HG02938 (cell line): ENCODE results near the gene PARL.
"Not testable (repeated sequence)": the region's sequence is repeated elsewhere in the genome, so short reads cannot be mapped to it uniquely, and the experiment has no call there.

Experiments
- ATAC-seq: cut with Tn5 transposase; IDR thresholded peaks from one replicate; pipeline ENCODE4 v1.9.1; 2021; ENCODE audit warnings: mild to moderate bottlenecking, moderate library complexity; ENCODE audit not compliant: unreplicated experiment

The PARL gene

DNA sequence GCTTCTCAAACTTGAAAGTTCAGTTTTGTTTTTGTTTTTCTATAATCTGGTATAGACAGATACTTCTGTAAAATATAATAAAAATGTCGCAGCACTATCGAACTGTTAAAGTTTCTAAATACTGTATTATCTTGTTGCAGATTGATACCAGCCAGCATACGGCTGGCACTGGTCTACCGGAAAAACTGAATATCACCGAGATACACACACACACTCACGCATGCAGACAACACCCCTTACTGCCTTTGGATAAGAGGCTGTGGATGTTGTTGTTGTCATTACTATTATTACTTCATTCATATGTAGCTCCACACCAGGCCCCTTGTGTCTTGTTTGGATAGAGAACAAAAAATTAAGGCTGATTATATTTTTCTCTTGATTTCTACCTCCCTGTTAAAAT, 91.7 kb downstream of the PARL start:
- no peak for ATAC-seq

DNA sequence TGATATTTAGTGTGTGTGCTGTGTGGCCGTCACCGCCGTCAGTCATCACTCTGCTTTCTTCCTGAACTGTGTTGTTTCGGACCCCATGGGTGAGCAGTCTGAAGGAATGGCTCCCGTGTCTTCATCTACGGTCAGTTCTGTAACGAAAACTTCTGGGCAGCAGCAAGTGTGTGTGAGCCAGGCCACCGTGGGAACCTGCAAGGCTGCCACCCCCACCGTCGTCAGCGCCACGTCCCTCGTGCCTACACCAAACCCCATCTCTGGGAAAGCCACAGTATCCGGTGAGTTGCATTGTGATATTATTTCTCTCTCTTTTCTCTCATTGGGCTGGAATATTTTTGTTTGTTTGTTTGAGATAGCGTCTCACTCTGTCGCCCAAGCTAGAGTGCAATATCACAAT, 94.0 kb downstream of the PARL start:
- ATAC-seq = no peak

DNA sequence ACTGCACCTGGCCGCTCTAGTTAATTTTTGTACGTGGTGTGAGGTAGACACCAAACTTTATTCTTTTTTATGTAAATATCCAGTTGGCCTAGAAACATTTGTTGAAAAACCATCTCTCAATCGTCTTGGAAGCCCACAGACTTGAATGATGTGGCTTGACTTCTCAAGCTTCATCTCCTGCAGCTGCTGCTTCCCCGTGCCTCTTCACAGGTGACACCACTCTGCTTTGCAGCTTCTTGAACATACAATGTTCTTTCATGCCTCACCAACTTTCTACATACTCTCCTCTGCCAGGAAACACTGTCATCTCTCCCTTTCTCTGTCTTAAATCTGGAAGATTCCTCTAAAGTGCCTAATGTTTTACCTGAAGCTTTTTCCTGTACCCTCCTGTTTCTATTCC, 94.9 kb downstream of the PARL start:
- no peak for ATAC-seq

DNA sequence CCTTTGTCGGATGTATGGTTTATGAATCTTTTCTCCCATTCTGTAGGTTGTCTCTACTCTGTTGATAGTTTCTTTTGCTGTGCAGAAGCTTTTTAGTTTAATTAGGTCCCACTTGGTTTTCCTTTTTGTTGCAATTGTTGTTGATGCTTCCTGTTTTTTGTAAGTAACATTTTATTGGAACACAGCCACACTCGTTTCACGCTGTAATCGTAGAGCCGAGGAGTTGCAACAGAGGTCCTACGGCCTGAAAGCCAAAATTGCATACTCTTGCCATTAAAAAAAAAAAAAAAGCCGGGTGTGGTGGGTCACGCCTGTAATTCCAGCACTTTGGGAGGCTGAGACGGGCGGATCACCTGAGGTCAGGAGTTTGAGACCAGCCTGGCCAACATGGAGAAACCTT, 100.2 kb downstream of the PARL start:
- not testable (repeated sequence) for ATAC-seq

DNA sequence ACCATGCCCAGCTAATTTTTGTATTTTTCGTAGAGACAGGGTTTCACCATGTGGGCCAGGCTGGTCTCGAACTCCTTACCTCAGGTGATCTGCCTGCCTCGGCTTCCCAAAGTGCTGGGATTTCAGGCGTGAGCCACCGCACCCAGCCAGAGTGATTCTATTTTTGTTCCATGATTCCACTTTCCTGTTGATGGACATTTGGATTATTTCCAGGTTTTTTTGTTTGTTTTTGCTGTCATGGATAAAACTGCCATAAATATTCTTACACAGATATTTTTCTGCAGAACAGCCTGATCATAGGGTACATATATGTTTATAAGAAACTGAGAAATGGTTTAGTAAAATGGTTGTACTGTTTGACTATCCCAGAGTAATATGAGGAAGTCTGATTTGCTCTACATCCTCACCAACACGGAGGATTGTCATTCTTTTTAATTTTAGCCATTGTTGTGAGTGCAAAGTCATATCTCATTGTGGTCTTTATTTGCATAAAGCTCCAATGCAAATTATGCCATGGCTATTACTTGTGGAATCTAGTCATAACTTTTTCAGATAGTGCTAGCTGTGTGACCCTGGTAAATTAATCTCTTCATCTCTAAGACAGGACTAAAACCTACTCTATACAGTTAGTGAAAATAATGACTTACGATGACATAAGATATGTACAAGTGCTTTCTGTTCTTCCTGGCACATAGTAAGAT, 102.0 kb downstream of the PARL start:
- ATAC-seq = no peak

DNA sequence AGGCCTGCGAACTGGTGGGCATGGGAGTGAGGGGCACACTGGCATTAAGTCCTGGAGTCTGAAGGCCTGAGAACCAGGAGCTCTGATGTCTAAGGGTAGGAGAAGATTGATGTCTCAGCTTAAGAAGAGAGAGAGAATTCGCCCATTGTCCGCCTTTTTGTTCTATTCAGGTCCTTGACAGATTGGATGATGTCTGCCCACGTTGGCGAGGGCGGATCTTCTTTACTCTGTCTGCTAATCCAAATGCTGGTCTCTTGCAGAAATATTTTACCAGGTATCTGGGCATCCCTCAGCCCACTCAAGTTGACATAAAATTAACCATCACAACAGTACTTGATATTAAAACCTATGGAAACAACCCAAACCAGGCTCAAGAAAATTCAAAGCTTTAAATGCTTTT, 103.4 kb downstream of the PARL start:
- no peak for ATAC-seq

DNA sequence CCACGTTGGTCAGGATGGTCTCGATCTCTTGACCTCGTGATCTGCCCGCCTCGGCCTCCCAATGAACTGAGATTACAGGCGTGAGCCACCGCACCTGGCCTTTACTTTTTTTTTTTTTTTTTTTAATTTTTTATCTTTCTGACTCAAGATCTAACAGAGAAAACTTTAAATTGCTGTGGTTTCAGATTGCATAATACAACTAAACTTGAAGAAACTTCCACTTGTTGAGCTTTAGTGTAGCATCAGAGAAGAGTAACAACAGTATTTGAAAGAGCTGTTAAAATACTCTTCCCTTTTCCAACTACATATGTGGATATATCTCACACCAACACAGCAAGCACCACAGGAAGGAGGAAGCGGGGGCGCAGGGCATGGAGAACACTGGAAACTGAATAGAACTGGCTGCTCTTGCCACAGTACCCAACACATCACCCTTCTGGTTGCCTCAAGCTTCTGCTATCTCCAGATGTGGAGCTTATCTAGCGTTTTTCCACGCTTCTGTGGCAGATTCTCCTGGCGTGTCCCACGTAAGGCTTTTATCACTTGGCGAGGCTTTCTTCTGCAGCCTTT, 104.7 kb downstream of the PARL start:
- no peak for ATAC-seq
